HEK293 (cell line): Measurements from ENCODE around the gene MPC2.

Experiments
- CTCF ChIA-PET: fragments of 350-600 bp; formaldehyde crosslinking; extraction: SDS; loops from one replicate; lab custom pipeline; 2021; ENCODE audit warnings: antibody characterized with exemption; lab: Yijun Ruan, JAX
- POLR2A ChIA-PET: fragments of 300-600 bp; formaldehyde crosslinking; extraction: SDS; loops from one replicate; lab custom pipeline; 2020; ENCODE audit warnings: antibody characterized with exemption, inconsistent platforms; lab: Yijun Ruan, JAX
- H3K27ac ChIP-seq: fragments of 200-500 bp; sonication (Bioruptor generic); 2 replicates; pipeline ENCODE4 v1.5.1; 2014; ENCODE audit warnings: low read depth, low read length, control low read depth, inconsistent platforms; ENCODE audit errors: extremely low read depth
- H3K36me3 ChIP-seq, 2 experiments: fragments of 200-500 bp in 1 of 2; sonication (Bioruptor generic) in 1 of 2; 1 replicate in 1 of 2; 2 replicates in 1 of 2; pipeline ENCODE4 v1.5.1; 2014 to 2017; ENCODE audit warnings: inconsistent platforms in 2 of 2, low read length in 2 of 2; ENCODE audit not compliant: control insufficient read depth in 2 of 2, insufficient read depth in 1 of 2
- H3K4me1 ChIP-seq: fragments of 200-500 bp; sonication (Bioruptor generic); 2 replicates; pipeline ENCODE4 v1.5.1; 2014; ENCODE audit warnings: mild to moderate bottlenecking, low read length, inconsistent platforms; ENCODE audit not compliant: control insufficient read depth, insufficient read depth
- H3K4me3 ChIP-seq: 2 replicates; pipeline ENCODE4 v1.5.1; 2011; ENCODE audit warnings: low read depth, mild to moderate bottlenecking, control low read depth, low read length, moderate library complexity
- H3K9me3 ChIP-seq: fragments of 200-500 bp; sonication (Bioruptor generic); 2 replicates; pipeline ENCODE4 v1.5.1; 2014; ENCODE audit warnings: low read depth, low read length, inconsistent platforms; ENCODE audit not compliant: control insufficient read depth, insufficient read depth
- CTCF ChIP-seq: fragments of 450-650 bp; formaldehyde crosslinking; IDR thresholded peaks from 2 replicates; pipeline ENCODE4 v1.5.1; 2016; ENCODE audit warnings: missing biosample characterization, missing genetic modification characterization
- GLIS2 ChIP-seq: fragments of 450-650 bp; formaldehyde crosslinking; IDR thresholded peaks from 2 replicates; pipeline ENCODE4 v1.5.1; 2016; ENCODE audit warnings: missing biosample characterization, missing genetic modification characterization
- INSM2 ChIP-seq: fragments of 450-650 bp; formaldehyde crosslinking; IDR thresholded peaks from 2 replicates; pipeline ENCODE4 v1.5.1; 2016; ENCODE audit warnings: missing biosample characterization, missing genetic modification characterization
- OVOL3 ChIP-seq: fragments of 450-650 bp; formaldehyde crosslinking; IDR thresholded peaks from 2 replicates; pipeline ENCODE4 v1.5.1; 2016; ENCODE audit warnings: missing biosample characterization, missing genetic modification characterization
- PATZ1 ChIP-seq: fragments of 450-650 bp; formaldehyde crosslinking; IDR thresholded peaks from 2 replicates; pipeline ENCODE4 v1.5.1; 2016; ENCODE audit warnings: missing biosample characterization, missing genetic modification characterization
- PRDM1 ChIP-seq: fragments of 450-650 bp; formaldehyde crosslinking; IDR thresholded peaks from 2 replicates; pipeline ENCODE4; 2016; ENCODE audit warnings: missing biosample characterization, missing genetic modification characterization
- ZNF350 ChIP-seq: fragments of 450-650 bp; formaldehyde crosslinking; IDR thresholded peaks from 2 replicates; pipeline ENCODE4 v1.5.0; 2017; ENCODE audit warnings: missing biosample characterization, mild to moderate bottlenecking, missing genetic modification characterization
- ZNF560 ChIP-seq: fragments of 450-650 bp; formaldehyde crosslinking; IDR thresholded peaks from 2 replicates; pipeline ENCODE4 v1.5.1; 2017; ENCODE audit warnings: missing biosample characterization, missing genetic modification characterization, borderline replicate concordance
- ZNF704 ChIP-seq: fragments of 450-650 bp; formaldehyde crosslinking; IDR thresholded peaks from 2 replicates; pipeline ENCODE4 v1.5.1; 2016; ENCODE audit warnings: missing biosample characterization, missing genetic modification characterization
- TF ChIP-seq, protein P1 (sequence below): fragments of 450-650 bp; formaldehyde crosslinking; IDR thresholded peaks from 2 replicates; pipeline ENCODE4 v1.5.1; 2017; ENCODE audit warnings: missing biosample characterization, missing genetic modification characterization
- TF ChIP-seq, protein P2 (sequence below): fragments of 450-650 bp; formaldehyde crosslinking; IDR thresholded peaks from 2 replicates; pipeline ENCODE4 v1.5.1; 2017; ENCODE audit warnings: missing biosample characterization, mild to moderate bottlenecking, missing genetic modification characterization, moderate library complexity

MPC2 gene

GRCh38 chr1:167910530-167910929, 26.3 kb downstream of the MPC2 start:
- POLR2A ChIA-PET: no interaction called here

GRCh38 chr1:167909691-167910180, 27.1 kb downstream of the MPC2 start:
- ChIA-PET CTCF (no interaction called here), POLR2A (no interaction called here)
- Histone ChIP-seq H3K27ac (no peak overlapping the region), H3K36me3 (peaks cover 0 to 3% of the 10 kb centered on the region in 2 experiments; a peak in 1 of 3 replicates), H3K4me3 (no peak overlapping the region), H3K9me3 (no peaks in the 10 kb centered on the region), H3K4me1 (peaks cover 2% of the 10 kb centered on the region; the same call in 1 of the 2 replicates)
- TF ChIP-seq, protein P1, sequence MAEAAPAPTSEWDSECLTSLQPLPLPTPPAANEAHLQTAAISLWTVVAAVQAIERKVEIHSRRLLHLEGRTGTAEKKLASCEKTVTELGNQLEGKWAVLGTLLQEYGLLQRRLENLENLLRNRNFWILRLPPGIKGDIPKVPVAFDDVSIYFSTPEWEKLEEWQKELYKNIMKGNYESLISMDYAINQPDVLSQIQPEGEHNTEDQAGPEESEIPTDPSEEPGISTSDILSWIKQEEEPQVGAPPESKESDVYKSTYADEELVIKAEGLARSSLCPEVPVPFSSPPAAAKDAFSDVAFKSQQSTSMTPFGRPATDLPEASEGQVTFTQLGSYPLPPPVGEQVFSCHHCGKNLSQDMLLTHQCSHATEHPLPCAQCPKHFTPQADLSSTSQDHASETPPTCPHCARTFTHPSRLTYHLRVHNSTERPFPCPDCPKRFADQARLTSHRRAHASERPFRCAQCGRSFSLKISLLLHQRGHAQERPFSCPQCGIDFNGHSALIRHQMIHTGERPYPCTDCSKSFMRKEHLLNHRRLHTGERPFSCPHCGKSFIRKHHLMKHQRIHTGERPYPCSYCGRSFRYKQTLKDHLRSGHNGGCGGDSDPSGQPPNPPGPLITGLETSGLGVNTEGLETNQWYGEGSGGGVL (tag by site-specific recombination): no peak
- TF ChIP-seq INSM2 (tag by site-specific recombination): no peak
- TF ChIP-seq OVOL3 (tag by site-specific recombination): no peak
- TF ChIP-seq GLIS2 (tag by site-specific recombination): no peak
- TF ChIP-seq, protein P2, sequence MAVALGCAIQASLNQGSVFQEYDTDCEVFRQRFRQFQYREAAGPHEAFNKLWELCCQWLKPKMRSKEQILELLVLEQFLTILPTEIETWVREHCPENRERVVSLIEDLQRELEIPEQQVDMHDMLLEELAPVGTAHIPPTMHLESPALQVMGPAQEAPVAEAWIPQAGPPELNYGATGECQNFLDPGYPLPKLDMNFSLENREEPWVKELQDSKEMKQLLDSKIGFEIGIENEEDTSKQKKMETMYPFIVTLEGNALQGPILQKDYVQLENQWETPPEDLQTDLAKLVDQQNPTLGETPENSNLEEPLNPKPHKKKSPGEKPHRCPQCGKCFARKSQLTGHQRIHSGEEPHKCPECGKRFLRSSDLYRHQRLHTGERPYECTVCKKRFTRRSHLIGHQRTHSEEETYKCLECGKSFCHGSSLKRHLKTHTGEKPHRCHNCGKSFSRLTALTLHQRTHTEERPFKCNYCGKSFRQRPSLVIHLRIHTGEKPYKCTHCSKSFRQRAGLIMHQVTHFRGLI (tag by site-specific recombination): no peak
- TF ChIP-seq PATZ1 (tag by site-specific recombination): no peak
- no peak for TF ChIP-seq ZNF704 (tag by site-specific recombination)
- TF ChIP-seq PRDM1 (tag by site-specific recombination): no peak
- no peak for TF ChIP-seq ZNF350 (tag by site-specific recombination)

More at GRCh38 chr1:167910530-167910929, 26.3 kb downstream of the MPC2 start:
- CTCF ChIA-PET: interaction anchor here (1.0 kb wide), 1 partner anchor 172 kb away, joined by 3 read pairs; no protein-coding TSS in a partner anchor
- TF ChIP-seq ZNF560: no peak
- peak; percentile 47 for TF ChIP-seq CTCF
- peaks cover 0 to 3% of the 10 kb centered on the region in 2 experiments; a peak in 1 of 3 replicates for H3K36me3 ChIP-seq
- H3K4me1 ChIP-seq: no peaks in the 10 kb centered on the region
- H3K9me3 ChIP-seq: no peaks in the 10 kb centered on the region
- H3K4me3 ChIP-seq: no peak overlapping the region
- no peak overlapping the region for H3K27ac ChIP-seq
